Measurements from ENCODE around the gene PC.

The PC gene

DNA sequence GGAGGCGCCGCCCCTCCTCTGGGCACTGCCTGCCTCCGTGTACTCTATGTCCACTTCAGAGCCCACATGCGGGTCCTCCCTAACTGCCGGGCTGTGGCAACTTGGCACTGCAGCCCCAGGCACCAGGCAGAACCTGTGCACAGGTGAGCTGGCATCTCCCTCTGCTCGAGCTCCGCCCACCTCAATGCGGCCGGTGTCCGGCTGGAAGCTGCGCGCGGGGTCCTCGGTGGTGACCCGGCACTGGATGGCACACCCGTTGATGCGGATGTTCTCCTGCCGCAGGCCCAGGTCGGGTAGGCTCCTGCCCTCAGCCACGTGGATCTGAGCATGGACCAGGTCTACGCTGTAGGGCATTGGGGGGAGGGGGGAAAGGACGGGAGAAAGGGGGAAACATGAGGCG, 92.2 kb downstream of the PC start:
- H3K4me1 ChIP-seq: no peaks in the 10 kb centered on the region

DNA sequence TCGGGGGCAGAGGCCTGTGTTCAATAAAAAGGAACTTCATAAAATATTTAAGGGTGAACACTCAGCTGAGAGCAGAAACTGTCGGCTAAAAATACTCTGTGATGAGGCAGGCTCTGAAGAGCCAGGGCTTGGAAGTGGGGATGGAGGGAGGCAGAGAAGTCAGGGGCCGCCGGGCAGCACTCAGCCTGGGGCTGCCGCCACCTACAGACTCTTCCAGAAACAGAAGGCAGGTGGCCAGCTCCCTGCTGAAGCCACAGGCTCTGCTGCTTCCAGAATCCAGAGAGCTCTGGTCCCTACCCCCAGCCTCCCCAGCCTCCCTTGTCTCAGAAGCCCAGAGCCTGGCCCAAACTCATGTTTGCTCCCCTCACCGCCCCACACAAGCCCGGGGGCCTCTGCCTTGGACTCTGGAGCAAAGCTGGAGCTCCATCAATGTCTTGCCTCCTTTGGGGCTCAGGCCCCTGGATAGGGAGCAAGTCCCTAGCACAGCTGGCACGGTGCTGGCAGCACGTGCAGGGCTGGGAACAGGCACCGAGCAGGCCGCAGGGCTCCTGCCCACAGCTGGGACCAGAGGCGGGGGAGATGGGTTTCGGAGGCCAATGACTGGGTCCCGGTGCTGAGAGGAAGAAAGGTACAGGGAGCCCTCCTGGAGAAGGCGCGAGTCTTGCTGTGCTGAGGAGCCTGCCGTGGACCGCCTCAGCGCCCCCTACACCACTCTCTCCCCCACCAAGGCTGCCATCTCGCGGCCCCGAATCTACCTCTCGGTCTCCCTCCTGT, 93.1 kb downstream of the PC start:
- Histone ChIP-seq H3K4me3 (ENCODE audit: low read depth, low read length) (no peak overlapping the region), H3K9me3 (ENCODE audit: control insufficient read depth, low read length) (no peaks in the 10 kb centered on the region), H3K36me3 (ENCODE audit: control insufficient read depth, insufficient read depth, low read length) (no peaks in the 10 kb centered on the region), H3K4me2 (ENCODE audit: low read length) (no peak overlapping the region), H3K27me3 (ENCODE audit: control insufficient read depth, insufficient read depth, low read length) (no peaks in the 10 kb centered on the region), H2AFZ (no peak overlapping the region), H3K4me1 (no peaks in the 10 kb centered on the region), H3K9ac (no peak overlapping the region), H3K27ac (no peak overlapping the region), H3K79me2 (no peaks in the 10 kb centered on the region)
- TF ChIP-seq, protein P1, sequence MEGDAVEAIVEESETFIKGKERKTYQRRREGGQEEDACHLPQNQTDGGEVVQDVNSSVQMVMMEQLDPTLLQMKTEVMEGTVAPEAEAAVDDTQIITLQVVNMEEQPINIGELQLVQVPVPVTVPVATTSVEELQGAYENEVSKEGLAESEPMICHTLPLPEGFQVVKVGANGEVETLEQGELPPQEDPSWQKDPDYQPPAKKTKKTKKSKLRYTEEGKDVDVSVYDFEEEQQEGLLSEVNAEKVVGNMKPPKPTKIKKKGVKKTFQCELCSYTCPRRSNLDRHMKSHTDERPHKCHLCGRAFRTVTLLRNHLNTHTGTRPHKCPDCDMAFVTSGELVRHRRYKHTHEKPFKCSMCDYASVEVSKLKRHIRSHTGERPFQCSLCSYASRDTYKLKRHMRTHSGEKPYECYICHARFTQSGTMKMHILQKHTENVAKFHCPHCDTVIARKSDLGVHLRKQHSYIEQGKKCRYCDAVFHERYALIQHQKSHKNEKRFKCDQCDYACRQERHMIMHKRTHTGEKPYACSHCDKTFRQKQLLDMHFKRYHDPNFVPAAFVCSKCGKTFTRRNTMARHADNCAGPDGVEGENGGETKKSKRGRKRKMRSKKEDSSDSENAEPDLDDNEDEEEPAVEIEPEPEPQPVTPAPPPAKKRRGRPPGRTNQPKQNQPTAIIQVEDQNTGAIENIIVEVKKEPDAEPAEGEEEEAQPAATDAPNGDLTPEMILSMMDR (IDR thresholded peaks at IDR 0.05): no peak

More for the DNA sequence above, 92.2 kb downstream of the PC start:
- Histone ChIP-seq H3K36me3 (ENCODE audit: control insufficient read depth, insufficient read depth, low read length) (no peaks in the 10 kb centered on the region), H2AFZ (no peak overlapping the region), H3K27me3 (ENCODE audit: control insufficient read depth, insufficient read depth, low read length) (no peaks in the 10 kb centered on the region), H3K4me3 (ENCODE audit: low read depth, low read length) (no peak overlapping the region), H3K79me2 (no peaks in the 10 kb centered on the region), H3K9me3 (ENCODE audit: control insufficient read depth, low read length) (no peaks in the 10 kb centered on the region), H3K27ac (no peak overlapping the region), H3K9ac (no peak overlapping the region), H3K4me2 (ENCODE audit: low read length) (no peak overlapping the region)
- TF ChIP-seq, protein P1 (IDR thresholded peaks at IDR 0.05): no peak

DNA sequence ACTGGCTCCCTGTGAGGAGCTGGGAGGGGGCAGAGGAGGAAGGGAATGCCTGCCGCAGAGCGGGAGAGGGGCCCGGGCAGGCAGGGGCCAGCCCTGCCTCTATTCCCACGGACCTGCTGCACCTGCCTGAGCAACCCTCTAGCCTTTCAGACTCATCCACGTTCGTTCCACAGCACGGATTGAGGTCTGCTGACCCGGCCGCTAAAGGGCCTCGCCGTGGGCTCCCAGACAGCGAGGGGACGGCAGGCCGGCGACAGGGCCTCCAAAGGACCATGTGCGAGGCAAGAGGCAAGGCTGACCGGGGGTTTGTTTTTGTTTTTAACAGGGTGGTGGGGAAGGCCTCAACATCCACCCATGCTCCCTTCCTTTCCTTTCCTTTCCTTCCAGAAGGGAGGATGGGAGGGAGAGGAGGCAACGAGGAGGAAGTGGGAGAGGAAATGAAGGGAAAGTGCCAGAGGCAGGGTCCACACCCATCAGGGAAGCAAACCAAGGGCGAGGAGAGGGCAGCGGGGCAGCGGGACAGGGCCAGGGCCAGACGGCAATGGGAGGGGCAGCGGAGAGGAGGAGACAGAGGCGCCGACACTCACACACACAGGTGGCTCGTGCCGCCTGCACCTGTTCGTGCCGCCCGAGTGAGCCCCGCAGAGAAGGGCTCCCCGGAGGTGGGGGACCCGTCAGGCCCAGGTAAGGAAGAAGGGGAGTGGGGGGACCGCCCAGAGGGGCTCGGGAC, 93.8 kb downstream of the PC start:
- Histone ChIP-seq H3K27me3 (ENCODE audit: control insufficient read depth, insufficient read depth, low read length) (no peaks in the 10 kb centered on the region), H2AFZ (no peak overlapping the region), H3K4me2 (ENCODE audit: low read length) (no peak overlapping the region), H3K4me3 (ENCODE audit: low read depth, low read length) (no peak overlapping the region), H3K4me1 (no peaks in the 10 kb centered on the region), H3K9ac (no peak overlapping the region), H3K9me3 (ENCODE audit: control insufficient read depth, low read length) (no peaks in the 10 kb centered on the region), H3K79me2 (no peaks in the 10 kb centered on the region), H3K27ac (no peak overlapping the region), H3K36me3 (ENCODE audit: control insufficient read depth, insufficient read depth, low read length) (no peaks in the 10 kb centered on the region)
- TF ChIP-seq, protein P1 (IDR thresholded peaks at IDR 0.05): no peak

DNA sequence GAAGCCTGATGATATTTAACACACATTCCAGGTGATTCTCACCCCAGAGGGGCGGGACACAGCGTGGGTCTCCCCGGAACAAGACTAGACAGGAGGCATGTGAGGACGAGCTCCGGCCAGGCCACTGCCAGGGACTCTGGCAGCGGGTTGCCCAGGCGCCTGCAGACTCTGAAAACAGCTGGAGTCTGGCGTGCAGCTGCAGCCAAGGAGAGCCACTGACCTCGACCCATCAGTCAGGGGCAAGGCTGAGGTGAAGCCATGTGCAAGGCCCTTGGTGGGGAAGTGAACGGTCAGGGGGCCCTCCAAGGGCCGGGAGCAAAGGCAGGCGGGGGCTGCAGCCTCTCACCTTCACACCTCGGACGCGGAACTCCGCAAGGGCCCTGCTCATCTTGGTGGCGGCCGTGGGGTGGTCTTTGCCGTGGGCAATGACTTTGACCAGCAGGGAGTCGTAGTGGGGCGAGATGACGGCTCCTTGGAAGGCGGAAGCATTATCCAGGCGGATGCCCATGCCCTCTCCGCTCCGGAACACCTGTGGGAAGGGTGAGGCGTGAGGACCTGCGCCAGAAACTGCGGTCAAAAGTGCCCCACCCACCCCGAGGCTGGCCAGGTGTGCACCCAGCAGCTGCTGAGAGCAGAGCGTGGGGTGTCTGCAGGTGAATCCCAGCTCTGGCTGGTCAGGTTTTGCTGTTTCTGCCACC, 94.6 kb downstream of the PC start:
- Histone ChIP-seq H3K9me3 (ENCODE audit: control insufficient read depth, low read length) (no peaks in the 10 kb centered on the region), H2AFZ (no peak overlapping the region), H3K4me3 (ENCODE audit: low read depth, low read length) (no peak overlapping the region), H3K4me1 (no peaks in the 10 kb centered on the region), H3K79me2 (no peaks in the 10 kb centered on the region), H3K4me2 (ENCODE audit: low read length) (no peak overlapping the region), H3K36me3 (ENCODE audit: control insufficient read depth, insufficient read depth, low read length) (no peaks in the 10 kb centered on the region), H3K27ac (no peak overlapping the region), H3K27me3 (ENCODE audit: control insufficient read depth, insufficient read depth, low read length) (no peaks in the 10 kb centered on the region), H3K9ac (no peak overlapping the region)
- TF ChIP-seq, protein P1 (IDR thresholded peaks at IDR 0.05): no peak

Data from parathyroid adenoma (tissue), 2 donors.